ENCODE results near the gene PPEF1. TPM values are rescaled to one million over a fixed set of nuclear protein-coding genes. Genes with fewer than 3 reads are reported as not detected.

Gene PPEF1
- total and polyA plus RNA-seq, 4 donors: 0.09 TPM; not detected in 3

DNA sequence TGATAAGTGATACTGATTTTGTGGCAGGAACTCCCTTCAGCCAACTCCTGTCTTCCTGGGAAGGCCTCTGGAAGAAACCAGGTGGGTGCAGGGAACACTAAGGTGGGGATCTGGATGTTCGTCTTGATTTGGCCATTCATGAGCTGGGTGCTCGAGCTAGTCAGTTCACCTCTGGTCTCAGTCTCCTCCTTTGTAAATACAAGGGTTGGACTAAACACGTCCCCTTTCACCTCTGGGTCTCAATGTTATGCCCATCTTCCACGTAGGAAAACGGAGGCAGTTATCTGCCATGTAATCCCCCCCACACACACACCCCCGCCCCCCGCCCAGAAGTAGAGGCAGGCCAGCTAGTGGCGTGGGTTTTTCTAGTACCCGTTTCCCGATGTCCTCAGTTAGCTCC, 31.4 kb upstream of the PPEF1 start:
- Histone ChIP-seq H3K36me3 (ENCODE audit: control insufficient read depth in 4 of 4, insufficient read depth in 3 of 4, low read depth in 1 of 4, low read length in 3 of 4) (no peaks in the 10 kb centered on the region), H3K4me1 (ENCODE audit: control insufficient read depth in 4 of 4, insufficient read depth in 4 of 4, low read length in 3 of 4) (no peaks in the 10 kb centered on the region), H3K4me3 (ENCODE audit: low read depth in 1 of 3, low read length in 3 of 3) (no peak overlapping the region), H3K27ac (ENCODE audit: low read depth in 1 of 2, low read length in 2 of 2) (no peak overlapping the region), H3K9ac (ENCODE audit: low read depth in 1 of 2, low read length in 2 of 2) (no peak overlapping the region), H3K9me3 (ENCODE audit: control insufficient read depth in 4 of 4, low read length in 3 of 4) (no peaks in the 10 kb centered on the region), H3K27me3 (ENCODE audit: control insufficient read depth in 4 of 4, insufficient read depth in 4 of 4, low read length in 3 of 4) (no peaks in the 10 kb centered on the region)
- DNase-seq (ENCODE audit: low spot score): no peak
- WGBS: 91% methylated on average over 10 of the region's 10 CpGs
- no peak for TF ChIP-seq RXRA (IDR thresholded peaks at IDR 0.05)

DNA sequence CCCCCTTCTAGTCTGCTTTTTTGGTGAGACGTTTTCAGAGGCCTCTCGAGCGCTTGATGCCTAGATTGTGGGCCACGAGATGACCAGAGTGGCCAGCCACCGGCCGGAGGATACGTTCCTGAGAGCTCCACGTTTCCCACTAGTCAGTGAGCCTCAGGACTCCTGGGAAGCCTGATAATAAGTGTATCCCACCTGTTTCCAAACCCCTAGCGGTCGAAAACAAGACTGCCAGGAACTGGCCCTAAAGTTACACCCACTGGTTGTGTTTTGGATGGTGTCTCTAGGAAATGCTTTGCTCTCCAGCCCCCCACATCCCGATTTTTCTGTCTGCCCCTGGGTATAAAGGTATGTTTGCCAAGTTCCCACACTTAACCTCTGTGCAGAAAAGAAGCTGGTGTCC, 31.0 kb upstream of the PPEF1 start:
- 77% methylated on average over 11 of the region's 11 CpGs for WGBS

GRCh38 chrX:18677161-18677869, 30.1 kb upstream of the PPEF1 start:
- H3K36me3 ChIP-seq (ENCODE audit: control insufficient read depth in 4 of 4, insufficient read depth in 3 of 4, low read depth in 1 of 4, low read length in 3 of 4): no peaks in the 10 kb centered on the region
- TF ChIP-seq ATF3 (IDR thresholded peaks at IDR 0.05): no peak
- TF ChIP-seq, protein P1, sequence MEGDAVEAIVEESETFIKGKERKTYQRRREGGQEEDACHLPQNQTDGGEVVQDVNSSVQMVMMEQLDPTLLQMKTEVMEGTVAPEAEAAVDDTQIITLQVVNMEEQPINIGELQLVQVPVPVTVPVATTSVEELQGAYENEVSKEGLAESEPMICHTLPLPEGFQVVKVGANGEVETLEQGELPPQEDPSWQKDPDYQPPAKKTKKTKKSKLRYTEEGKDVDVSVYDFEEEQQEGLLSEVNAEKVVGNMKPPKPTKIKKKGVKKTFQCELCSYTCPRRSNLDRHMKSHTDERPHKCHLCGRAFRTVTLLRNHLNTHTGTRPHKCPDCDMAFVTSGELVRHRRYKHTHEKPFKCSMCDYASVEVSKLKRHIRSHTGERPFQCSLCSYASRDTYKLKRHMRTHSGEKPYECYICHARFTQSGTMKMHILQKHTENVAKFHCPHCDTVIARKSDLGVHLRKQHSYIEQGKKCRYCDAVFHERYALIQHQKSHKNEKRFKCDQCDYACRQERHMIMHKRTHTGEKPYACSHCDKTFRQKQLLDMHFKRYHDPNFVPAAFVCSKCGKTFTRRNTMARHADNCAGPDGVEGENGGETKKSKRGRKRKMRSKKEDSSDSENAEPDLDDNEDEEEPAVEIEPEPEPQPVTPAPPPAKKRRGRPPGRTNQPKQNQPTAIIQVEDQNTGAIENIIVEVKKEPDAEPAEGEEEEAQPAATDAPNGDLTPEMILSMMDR (IDR thresholded peaks at IDR 0.05; ENCODE audit: low read depth, low read length, missing input control): no peak
- TF ChIP-seq SP1 (IDR thresholded peaks at IDR 0.05): no peak
- TF ChIP-seq FOXA2 (IDR thresholded peaks at IDR 0.05): no peak
- TF ChIP-seq TAF1 (conservative IDR thresholded peaks at IDR 0.05): no peak
- no peak for TF ChIP-seq GABPA (IDR thresholded peaks at IDR 0.05 in 1 of 2, conservative IDR thresholded peaks at IDR 0.05 in 1 of 2)
- no peak for TF ChIP-seq EGR1 (IDR thresholded peaks at IDR 0.05; ENCODE audit: low read depth in 2 of 2)
- TF ChIP-seq, protein P2, sequence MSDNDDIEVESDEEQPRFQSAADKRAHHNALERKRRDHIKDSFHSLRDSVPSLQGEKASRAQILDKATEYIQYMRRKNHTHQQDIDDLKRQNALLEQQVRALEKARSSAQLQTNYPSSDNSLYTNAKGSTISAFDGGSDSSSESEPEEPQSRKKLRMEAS (IDR thresholded peaks at IDR 0.05): no peak
- no peak for TF ChIP-seq RAD21 (IDR thresholded peaks at IDR 0.05)
- TF ChIP-seq RXRA (IDR thresholded peaks at IDR 0.05): no peak
- TF ChIP-seq FOXA1 (IDR thresholded peaks at IDR 0.05): no peak
- TF ChIP-seq NR2F2 (IDR thresholded peaks at IDR 0.05): no peak
- no peak for TF ChIP-seq JUND (IDR thresholded peaks at IDR 0.05)
- TF ChIP-seq HNF4A (conservative IDR thresholded peaks at IDR 0.05): no peak
- TF ChIP-seq, protein P3, sequence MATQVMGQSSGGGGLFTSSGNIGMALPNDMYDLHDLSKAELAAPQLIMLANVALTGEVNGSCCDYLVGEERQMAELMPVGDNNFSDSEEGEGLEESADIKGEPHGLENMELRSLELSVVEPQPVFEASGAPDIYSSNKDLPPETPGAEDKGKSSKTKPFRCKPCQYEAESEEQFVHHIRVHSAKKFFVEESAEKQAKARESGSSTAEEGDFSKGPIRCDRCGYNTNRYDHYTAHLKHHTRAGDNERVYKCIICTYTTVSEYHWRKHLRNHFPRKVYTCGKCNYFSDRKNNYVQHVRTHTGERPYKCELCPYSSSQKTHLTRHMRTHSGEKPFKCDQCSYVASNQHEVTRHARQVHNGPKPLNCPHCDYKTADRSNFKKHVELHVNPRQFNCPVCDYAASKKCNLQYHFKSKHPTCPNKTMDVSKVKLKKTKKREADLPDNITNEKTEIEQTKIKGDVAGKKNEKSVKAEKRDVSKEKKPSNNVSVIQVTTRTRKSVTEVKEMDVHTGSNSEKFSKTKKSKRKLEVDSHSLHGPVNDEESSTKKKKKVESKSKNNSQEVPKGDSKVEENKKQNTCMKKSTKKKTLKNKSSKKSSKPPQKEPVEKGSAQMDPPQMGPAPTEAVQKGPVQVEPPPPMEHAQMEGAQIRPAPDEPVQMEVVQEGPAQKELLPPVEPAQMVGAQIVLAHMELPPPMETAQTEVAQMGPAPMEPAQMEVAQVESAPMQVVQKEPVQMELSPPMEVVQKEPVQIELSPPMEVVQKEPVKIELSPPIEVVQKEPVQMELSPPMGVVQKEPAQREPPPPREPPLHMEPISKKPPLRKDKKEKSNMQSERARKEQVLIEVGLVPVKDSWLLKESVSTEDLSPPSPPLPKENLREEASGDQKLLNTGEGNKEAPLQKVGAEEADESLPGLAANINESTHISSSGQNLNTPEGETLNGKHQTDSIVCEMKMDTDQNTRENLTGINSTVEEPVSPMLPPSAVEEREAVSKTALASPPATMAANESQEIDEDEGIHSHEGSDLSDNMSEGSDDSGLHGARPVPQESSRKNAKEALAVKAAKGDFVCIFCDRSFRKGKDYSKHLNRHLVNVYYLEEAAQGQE (IDR thresholded peaks at IDR 0.05): no peak
- TF ChIP-seq ZBTB33 (IDR thresholded peaks at IDR 0.05): no peak
- H3K9me3 ChIP-seq (ENCODE audit: control insufficient read depth in 4 of 4, low read length in 3 of 4): no peaks in the 10 kb centered on the region
- 87% methylated on average over 17 of the region's 17 CpGs for WGBS
- no peak overlapping the region for H3K27ac ChIP-seq (ENCODE audit: low read depth in 1 of 2, low read length in 2 of 2)
- no peaks in the 10 kb centered on the region for H3K4me1 ChIP-seq (ENCODE audit: control insufficient read depth in 4 of 4, insufficient read depth in 4 of 4, low read length in 3 of 4)
- no peak overlapping the region for H3K9ac ChIP-seq (ENCODE audit: low read depth in 1 of 2, low read length in 2 of 2)
- DNase-seq (ENCODE audit: low spot score): no peak
- no peaks in the 10 kb centered on the region for H3K27me3 ChIP-seq (ENCODE audit: control insufficient read depth in 4 of 4, insufficient read depth in 4 of 4, low read length in 3 of 4)
- H3K4me3 ChIP-seq (ENCODE audit: low read depth in 1 of 3, low read length in 3 of 3): no peak overlapping the region

More for the DNA sequence above, 31.0 kb upstream of the PPEF1 start:
- Histone ChIP-seq H3K9ac (ENCODE audit: low read depth in 1 of 2, low read length in 2 of 2) (no peak overlapping the region), H3K27me3 (ENCODE audit: control insufficient read depth in 4 of 4, insufficient read depth in 4 of 4, low read length in 3 of 4) (no peaks in the 10 kb centered on the region), H3K27ac (ENCODE audit: low read depth in 1 of 2, low read length in 2 of 2) (no peak overlapping the region), H3K9me3 (ENCODE audit: control insufficient read depth in 4 of 4, low read length in 3 of 4) (no peaks in the 10 kb centered on the region), H3K4me3 (ENCODE audit: low read depth in 1 of 3, low read length in 3 of 3) (no peak overlapping the region), H3K36me3 (ENCODE audit: control insufficient read depth in 4 of 4, insufficient read depth in 3 of 4, low read depth in 1 of 4, low read length in 3 of 4) (no peaks in the 10 kb centered on the region), H3K4me1 (ENCODE audit: control insufficient read depth in 4 of 4, insufficient read depth in 4 of 4, low read length in 3 of 4) (no peaks in the 10 kb centered on the region)
- TF ChIP-seq RAD21 (IDR thresholded peaks at IDR 0.05): peak in 1 of 2 donors; percentile 42
- TF ChIP-seq TAF1 (conservative IDR thresholded peaks at IDR 0.05): no peak
- no peak for DNase-seq (ENCODE audit: low spot score)
